Measurements from ENCODE around the gene SLC34A3. TPM values are rescaled to one million over a fixed set of nuclear protein-coding genes. Genes with fewer than 3 reads are reported as not detected.

Gene SLC34A3
- total RNA-seq, 1 donor from 2014 or later: 0.25 TPM

DNA sequence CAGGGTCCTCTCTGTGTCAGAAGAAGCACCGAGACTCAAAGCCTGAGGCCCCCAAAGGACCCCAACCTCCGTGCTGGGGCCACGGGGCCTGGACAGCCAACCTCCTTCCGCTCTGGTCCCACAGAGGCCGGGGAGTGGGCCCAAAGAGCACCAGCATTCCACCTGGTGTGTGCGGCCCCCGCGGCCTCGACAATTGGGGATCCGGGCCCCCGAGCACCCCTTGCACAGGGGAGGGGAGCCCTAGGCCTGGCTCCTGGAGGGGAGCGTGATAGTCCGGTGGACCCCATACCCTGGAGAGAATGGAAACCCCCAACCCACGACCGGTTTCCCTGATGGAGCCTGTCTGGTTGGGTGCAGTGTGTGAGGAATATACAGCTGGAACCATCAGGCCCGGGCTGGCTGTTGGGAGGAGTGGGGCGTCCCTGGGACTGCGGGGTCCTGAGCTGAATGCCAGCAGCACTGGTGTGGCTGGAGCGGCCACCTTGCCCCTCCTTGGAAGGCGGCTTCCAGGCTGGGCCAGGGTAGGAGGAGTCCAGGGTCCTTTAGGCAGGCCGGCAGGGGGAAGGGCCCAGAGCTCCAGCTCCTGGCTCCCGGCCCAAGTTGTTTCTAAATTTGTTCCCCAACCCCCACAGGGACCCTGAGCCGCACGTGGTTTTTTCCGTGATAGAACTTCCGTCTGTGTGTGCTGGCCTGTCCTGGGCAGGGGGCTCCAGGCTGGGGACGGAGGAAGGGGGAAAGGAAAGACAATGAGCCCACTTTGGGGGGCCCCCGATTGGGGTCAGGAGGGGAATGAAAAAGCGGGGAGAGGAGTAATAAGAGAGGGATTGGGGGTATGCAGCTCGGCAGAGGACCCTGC, 46.0 kb downstream of the SLC34A3 start:
- Histone ChIP-seq H3K36me3 (ENCODE audit: control insufficient read depth, insufficient read depth, low read length) (peaks cover 1% of the 10 kb centered on the region), H3K4me3 (ENCODE audit: low read depth, low read length) (peak overlapping the region; percentile 61), H3K27me3 (ENCODE audit: control insufficient read depth, insufficient read depth, low read length) (no peaks in the 10 kb centered on the region)
- TF ChIP-seq, protein P1, sequence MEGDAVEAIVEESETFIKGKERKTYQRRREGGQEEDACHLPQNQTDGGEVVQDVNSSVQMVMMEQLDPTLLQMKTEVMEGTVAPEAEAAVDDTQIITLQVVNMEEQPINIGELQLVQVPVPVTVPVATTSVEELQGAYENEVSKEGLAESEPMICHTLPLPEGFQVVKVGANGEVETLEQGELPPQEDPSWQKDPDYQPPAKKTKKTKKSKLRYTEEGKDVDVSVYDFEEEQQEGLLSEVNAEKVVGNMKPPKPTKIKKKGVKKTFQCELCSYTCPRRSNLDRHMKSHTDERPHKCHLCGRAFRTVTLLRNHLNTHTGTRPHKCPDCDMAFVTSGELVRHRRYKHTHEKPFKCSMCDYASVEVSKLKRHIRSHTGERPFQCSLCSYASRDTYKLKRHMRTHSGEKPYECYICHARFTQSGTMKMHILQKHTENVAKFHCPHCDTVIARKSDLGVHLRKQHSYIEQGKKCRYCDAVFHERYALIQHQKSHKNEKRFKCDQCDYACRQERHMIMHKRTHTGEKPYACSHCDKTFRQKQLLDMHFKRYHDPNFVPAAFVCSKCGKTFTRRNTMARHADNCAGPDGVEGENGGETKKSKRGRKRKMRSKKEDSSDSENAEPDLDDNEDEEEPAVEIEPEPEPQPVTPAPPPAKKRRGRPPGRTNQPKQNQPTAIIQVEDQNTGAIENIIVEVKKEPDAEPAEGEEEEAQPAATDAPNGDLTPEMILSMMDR (IDR thresholded peaks at IDR 0.05; ENCODE audit: insufficient read depth, low read length, poor library complexity, severe bottlenecking): no peak
- DNase-seq (ENCODE audit: low read depth): no peak

DNA sequence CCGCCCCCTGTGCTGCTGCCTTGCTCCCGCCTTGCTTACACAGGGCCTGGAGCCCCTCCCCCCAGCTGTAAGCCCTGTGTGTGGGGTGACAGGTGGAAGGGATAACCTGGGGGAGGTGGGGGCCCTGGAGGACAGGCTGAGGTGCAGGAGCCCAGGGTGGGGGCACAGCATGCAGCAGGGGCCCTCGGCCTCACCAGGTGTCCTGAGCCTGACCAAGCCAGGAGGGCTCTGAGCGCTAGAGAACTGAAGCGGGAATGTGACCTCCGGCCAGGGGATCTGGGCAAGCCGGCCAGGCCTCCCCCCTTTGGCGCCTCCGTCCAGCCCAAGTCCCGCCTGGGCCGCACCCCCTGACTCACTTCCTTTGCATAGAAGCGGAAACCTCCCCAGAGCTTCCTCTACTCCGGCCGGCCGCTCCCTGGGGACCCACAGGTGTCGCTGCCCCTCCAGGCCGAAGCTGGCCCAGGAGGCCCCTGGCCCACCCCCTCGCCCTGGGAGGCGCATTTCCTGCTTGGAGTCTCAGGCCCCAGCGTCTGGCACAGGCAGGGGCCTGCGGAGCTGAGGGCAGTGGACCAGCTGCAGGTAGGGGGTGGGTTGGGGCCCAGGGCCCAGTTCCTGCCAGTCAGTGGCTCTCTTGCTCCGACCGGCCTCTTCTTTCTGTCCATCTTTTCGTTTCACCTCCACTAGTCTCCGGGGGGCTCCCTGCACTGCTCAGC, 46.8 kb downstream of the SLC34A3 start, which contains the start of gene TOR4A:
Gene TOR4A, plus strand, starts transcription at position 398 of the 713 bp plus-strand sequence. CDS start 964 bp downstream, outside the sequence.
- Histone ChIP-seq H3K27me3 (ENCODE audit: control insufficient read depth, insufficient read depth, low read length) (no peaks in the 10 kb centered on the region), H3K36me3 (ENCODE audit: control insufficient read depth, insufficient read depth, low read length) (peaks cover 1% of the 10 kb centered on the region), H3K4me3 (ENCODE audit: low read depth, low read length) (peak within 1 kb of the TSS; percentile 61)
- peak; percentile 65 for DNase-seq (ENCODE audit: low read depth)
- TF ChIP-seq, protein P1 (IDR thresholded peaks at IDR 0.05; ENCODE audit: insufficient read depth, low read length, poor library complexity, severe bottlenecking): peak; percentile 46

DNA sequence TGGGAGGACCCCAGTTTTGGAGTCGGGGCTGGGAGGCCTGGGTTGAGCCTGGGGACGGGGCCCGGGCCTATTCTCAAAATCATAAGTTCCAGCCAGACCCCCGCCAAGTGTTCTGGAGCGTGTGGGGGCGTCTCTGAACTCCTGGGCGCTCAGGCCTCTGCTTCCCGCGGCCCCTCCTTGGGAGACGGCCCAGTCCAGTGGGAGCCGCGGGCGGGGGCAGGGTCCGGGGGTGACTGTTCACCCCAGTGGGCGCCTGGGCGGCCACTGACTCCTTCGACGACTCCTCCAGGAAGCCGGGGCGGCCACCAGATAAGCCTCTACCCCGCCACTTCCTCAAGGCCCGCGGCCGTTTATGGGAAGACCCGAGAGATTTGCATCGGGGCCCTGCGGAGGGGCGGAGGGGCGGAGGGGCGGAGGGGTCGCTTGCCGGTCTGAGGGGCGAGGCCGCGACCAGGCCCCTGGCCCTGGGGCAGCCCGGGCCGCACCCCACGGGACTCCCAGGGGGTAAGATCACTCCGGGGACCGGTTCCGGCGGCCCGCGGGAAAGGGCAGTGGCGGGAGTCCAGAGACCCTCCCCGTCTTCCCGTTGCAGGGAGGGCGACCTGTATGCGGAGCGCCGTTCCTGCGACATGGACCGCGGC, 47.5 kb downstream of the SLC34A3 start:
- TF ChIP-seq, protein P1 (IDR thresholded peaks at IDR 0.05; ENCODE audit: insufficient read depth, low read length, poor library complexity, severe bottlenecking): no peak
- DNase-seq (ENCODE audit: low read depth): no peak
- no peaks in the 10 kb centered on the region for H3K27me3 ChIP-seq (ENCODE audit: control insufficient read depth, insufficient read depth, low read length)
- peaks cover 1% of the 10 kb centered on the region for H3K36me3 ChIP-seq (ENCODE audit: control insufficient read depth, insufficient read depth, low read length)
- H3K4me3 ChIP-seq (ENCODE audit: low read depth, low read length): peak overlapping the region; percentile 61

GRCh38 chr9:137278721-137279711, 48.3 kb downstream of the SLC34A3 start:
- TF ChIP-seq, protein P1 (IDR thresholded peaks at IDR 0.05; ENCODE audit: insufficient read depth, low read length, poor library complexity, severe bottlenecking): no peak
- DNase-seq (ENCODE audit: low read depth): no peak
- no peaks in the 10 kb centered on the region for H3K27me3 ChIP-seq (ENCODE audit: control insufficient read depth, insufficient read depth, low read length)
- peaks cover 1% of the 10 kb centered on the region for H3K36me3 ChIP-seq (ENCODE audit: control insufficient read depth, insufficient read depth, low read length)
- peak overlapping the region; percentile 61 for H3K4me3 ChIP-seq (ENCODE audit: low read depth, low read length)
